Osteocyte (in vitro differentiated cells): Measurements from ENCODE around the gene MRPL33. TPM values are rescaled to one million over a fixed set of nuclear protein-coding genes. Genes with fewer than 3 reads are reported as not detected.

Experiments
- DNase-seq: peaks from one replicate; pipeline ENCODE4 v3.0.0; 2021; ENCODE audit warnings: mixed read lengths; ENCODE audit not compliant: unreplicated experiment; ENCODE audit errors: extremely low spot score
- H3K27ac Mint-ChIP-seq: one replicate; pipeline ENCODE4 v1.8.0; 2021; ENCODE audit warnings: mild to moderate bottlenecking, mixed read lengths; ENCODE audit not compliant: unreplicated experiment
- H3K27me3 Mint-ChIP-seq: one replicate; pipeline ENCODE4 v1.8.0; 2021; ENCODE audit warnings: mixed read lengths; ENCODE audit not compliant: unreplicated experiment
- H3K36me3 Mint-ChIP-seq: one replicate; pipeline ENCODE4 v1.8.0; 2021; ENCODE audit warnings: mixed read lengths; ENCODE audit not compliant: unreplicated experiment
- H3K4me1 Mint-ChIP-seq: one replicate; pipeline ENCODE4 v1.8.0; 2021; ENCODE audit warnings: mixed read lengths; ENCODE audit not compliant: unreplicated experiment
- H3K4me3 Mint-ChIP-seq: one replicate; pipeline ENCODE4 v1.8.0; 2021; ENCODE audit warnings: mild to moderate bottlenecking, moderate library complexity, mixed read lengths; ENCODE audit not compliant: unreplicated experiment
- H3K9me3 Mint-ChIP-seq: one replicate; pipeline ENCODE4 v1.8.0; 2021; ENCODE audit warnings: mixed read lengths; ENCODE audit not compliant: unreplicated experiment
- total RNA-seq: library from RNA; stranded (reverse); gene quantifications from 2 replicates; pipeline ENCODE4 v1.2.1, GENCODE V29; 2021
- TF ChIP-seq, protein P1 (sequence below): fragments of 200-600 bp; sonication (generic); IDR thresholded peaks from 2 replicates; pipeline ENCODE4 v1.5.0; 2021; ENCODE audit warnings: antibody characterized with exemption, mild to moderate bottlenecking, moderate library complexity

MRPL33 gene
- total RNA-seq, 1 donor from 2014 or later = 43.5 TPM

GRCh38 chr2:27808984-27809383 lies 37.5 kb downstream of the MRPL33 start:
- TF ChIP-seq, protein P1, sequence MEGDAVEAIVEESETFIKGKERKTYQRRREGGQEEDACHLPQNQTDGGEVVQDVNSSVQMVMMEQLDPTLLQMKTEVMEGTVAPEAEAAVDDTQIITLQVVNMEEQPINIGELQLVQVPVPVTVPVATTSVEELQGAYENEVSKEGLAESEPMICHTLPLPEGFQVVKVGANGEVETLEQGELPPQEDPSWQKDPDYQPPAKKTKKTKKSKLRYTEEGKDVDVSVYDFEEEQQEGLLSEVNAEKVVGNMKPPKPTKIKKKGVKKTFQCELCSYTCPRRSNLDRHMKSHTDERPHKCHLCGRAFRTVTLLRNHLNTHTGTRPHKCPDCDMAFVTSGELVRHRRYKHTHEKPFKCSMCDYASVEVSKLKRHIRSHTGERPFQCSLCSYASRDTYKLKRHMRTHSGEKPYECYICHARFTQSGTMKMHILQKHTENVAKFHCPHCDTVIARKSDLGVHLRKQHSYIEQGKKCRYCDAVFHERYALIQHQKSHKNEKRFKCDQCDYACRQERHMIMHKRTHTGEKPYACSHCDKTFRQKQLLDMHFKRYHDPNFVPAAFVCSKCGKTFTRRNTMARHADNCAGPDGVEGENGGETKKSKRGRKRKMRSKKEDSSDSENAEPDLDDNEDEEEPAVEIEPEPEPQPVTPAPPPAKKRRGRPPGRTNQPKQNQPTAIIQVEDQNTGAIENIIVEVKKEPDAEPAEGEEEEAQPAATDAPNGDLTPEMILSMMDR = no peak
- Mint-ChIP-seq H3K4me1 (peaks cover 24% of the 10 kb centered on the region), H3K4me3 (no peak overlapping the region), H3K9me3 (no peaks in the 10 kb centered on the region), H3K27ac (no peak overlapping the region), H3K27me3 (no peaks in the 10 kb centered on the region), H3K36me3 (no peaks in the 10 kb centered on the region)
- no peak for DNase-seq

- no peaks in the 10 kb centered on the region for H3K27me3 Mint-ChIP-seq
- TF ChIP-seq, protein P1 = no peak
- peaks cover 24% of the 10 kb centered on the region for H3K4me1 Mint-ChIP-seq
- no peak overlapping the region for H3K27ac Mint-ChIP-seq
- no peaks in the 10 kb centered on the region for H3K9me3 Mint-ChIP-seq
- DNase-seq = no peak
- H3K36me3 Mint-ChIP-seq = no peaks in the 10 kb centered on the region
- no peak overlapping the region for H3K4me3 Mint-ChIP-seq
Observed at GRCh38 chr2:27809761-27810241, 38.3 kb downstream of the MRPL33 start.

GRCh38 chr2:27810455-27810854 lies 38.9 kb downstream of the MRPL33 start:
- DNase-seq = no peak
- H3K9me3 Mint-ChIP-seq = no peaks in the 10 kb centered on the region
- TF ChIP-seq, protein P1 = no peak
- H3K27ac Mint-ChIP-seq = no peak overlapping the region
- no peaks in the 10 kb centered on the region for H3K27me3 Mint-ChIP-seq
- H3K36me3 Mint-ChIP-seq = no peaks in the 10 kb centered on the region
- peaks cover 23% of the 10 kb centered on the region for H3K4me1 Mint-ChIP-seq
- no peak overlapping the region for H3K4me3 Mint-ChIP-seq

DNA sequence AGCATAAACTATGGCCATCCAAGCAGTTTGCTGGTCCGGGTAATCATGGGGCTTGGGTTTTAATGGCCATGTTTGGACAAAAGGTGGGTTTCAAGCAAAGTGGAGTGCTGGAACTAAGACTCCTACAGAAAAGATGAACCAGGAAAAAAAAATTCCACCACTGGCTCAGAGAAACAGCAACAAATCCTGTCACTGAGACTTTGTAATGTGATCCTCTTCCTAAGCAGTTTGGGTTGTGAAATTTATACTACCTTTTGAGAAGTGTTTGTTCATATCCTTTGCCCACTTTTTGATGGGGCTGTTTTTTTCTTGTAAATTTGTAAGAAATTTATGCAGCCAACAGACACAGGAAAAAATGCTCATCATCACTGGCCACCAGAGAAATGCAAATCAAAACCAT lies 40.2 kb downstream of the MRPL33 start:
- no peaks in the 10 kb centered on the region for H3K27me3 Mint-ChIP-seq
- DNase-seq = no peak
- H3K4me3 Mint-ChIP-seq = no peak overlapping the region
- no peak overlapping the region for H3K27ac Mint-ChIP-seq
- no peaks in the 10 kb centered on the region for H3K9me3 Mint-ChIP-seq
- TF ChIP-seq, protein P1 = no peak
- H3K4me1 Mint-ChIP-seq = peaks cover 23% of the 10 kb centered on the region
- H3K36me3 Mint-ChIP-seq = no peaks in the 10 kb centered on the region

- no peaks in the 10 kb centered on the region for H3K9me3 Mint-ChIP-seq
- TF ChIP-seq, protein P1 = no peak
- H3K36me3 Mint-ChIP-seq = no peaks in the 10 kb centered on the region
- H3K4me1 Mint-ChIP-seq = peaks cover 14% of the 10 kb centered on the region
- no peaks in the 10 kb centered on the region for H3K27me3 Mint-ChIP-seq
- H3K27ac Mint-ChIP-seq = no peak overlapping the region
- no peak overlapping the region for H3K4me3 Mint-ChIP-seq
- DNase-seq = no peak
Observed at GRCh38 chr2:27814758-27815157, 43.2 kb downstream of the MRPL33 start.
